GM23248 (cell line): Measurements from ENCODE around the gene DOP1A.

Source experiments
- EZH2 ChIP-seq: fragments of 200-600 bp; sonication (generic); IDR thresholded peaks from 2 replicates; pipeline ENCODE4 v1.6.1; 2018; ENCODE audit warnings: antibody characterized with exemption, mild to moderate bottlenecking; ENCODE audit not compliant: insufficient read depth, poor library complexity, severe bottlenecking
- EZH2phosphoT487 ChIP-seq: fragments of 200-600 bp; sonication (generic); IDR thresholded peaks from 2 replicates; pipeline ENCODE4 v1.6.1; 2018; ENCODE audit warnings: antibody characterized with exemption, moderate library complexity, mild to moderate bottlenecking, low read depth; ENCODE audit not compliant: insufficient read depth

DNA sequence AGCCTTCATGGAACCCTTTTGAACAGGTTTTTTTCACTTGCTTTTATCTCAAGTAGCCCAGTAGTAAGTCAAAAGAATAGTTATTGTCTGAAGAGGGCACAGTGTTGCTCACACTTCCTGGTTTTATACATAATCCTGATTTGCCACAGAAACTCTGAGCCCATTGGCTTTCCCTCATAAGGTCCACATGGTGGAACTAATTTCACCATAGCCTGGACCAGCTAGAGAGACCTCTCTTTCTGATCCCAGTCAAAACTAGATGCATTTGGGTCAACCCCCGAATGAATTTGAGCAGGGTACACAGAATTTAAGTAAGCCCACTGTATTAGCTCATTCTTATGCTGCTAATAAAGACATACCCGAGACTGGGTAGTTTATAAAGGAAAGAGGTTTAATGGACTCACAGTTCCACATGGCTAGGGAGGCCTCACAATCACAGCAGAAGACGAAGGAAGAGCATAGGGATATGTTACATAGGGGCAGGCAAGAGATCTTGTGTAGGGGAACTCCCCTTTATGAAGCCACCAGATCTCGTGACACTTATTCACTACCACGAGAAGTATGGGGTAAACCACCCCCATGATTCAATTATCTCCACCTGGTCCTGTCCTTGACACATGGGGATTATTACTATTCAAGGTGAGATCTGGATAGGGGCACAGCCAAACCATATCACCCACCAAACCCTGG lies 131.8 kb downstream of the DOP1A start:
- TF ChIP-seq EZH2phosphoT487, result no peak
- no peak for TF ChIP-seq EZH2
